HG03066 (cell line): Measurements from ENCODE around the gene GCK.
"Not testable (repeated sequence)": the region's sequence is repeated elsewhere in the genome, so short reads cannot be mapped to it uniquely, and the experiment has no call there.

Source experiments
- ATAC-seq: cut with Tn5 transposase; IDR thresholded peaks from one replicate; pipeline ENCODE4 v1.9.1; 2021; ENCODE audit warnings: low read depth; ENCODE audit not compliant: unreplicated experiment

Gene GCK

GRCh38 chr7:44210107-44210506 is 20.9 kb upstream of the GCK start:
- ATAC-seq: no peak

- no peak for ATAC-seq
Measured at GRCh38 chr7:44208085-44208484, 18.8 kb upstream of the GCK start.

DNA sequence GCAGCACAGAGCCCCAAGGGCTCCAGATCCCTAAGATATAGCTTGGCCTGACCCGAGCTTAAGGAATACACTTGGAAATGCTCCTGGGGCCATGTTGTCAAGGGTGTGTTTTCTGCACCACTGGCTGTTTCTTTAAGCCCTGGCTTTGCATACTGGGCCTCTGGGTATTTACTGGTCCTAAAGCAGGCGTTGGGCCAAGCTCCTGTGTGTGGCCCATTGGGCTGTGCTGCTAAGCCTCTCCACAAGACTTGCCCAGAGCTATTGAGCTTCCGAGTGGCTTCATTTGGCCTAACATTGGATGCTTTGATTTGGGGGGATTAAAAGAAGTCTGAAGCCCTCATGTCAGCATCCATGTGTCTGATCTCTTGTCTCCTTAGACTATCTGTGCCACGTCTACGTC is 16.8 kb upstream of the GCK start:
- ATAC-seq: no peak

DNA sequence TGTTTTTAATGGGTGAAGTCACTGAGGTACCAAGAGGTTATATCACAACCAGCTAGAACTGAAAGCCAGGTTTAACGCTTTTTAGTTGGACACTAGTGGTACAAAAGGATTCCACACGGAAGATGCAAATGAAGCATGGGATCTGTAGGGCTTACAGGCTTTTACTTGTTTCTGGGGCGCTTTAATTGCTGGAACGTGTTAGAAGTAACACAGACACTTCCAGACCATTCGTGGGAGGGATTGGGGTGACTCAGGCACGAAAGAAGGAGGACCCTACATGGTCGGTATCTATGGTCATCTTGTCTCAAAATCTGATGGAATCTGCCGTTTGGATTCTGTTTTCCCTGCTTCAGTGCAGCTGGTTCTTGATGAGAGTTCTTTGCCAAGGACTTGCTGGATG is 12.6 kb upstream of the GCK start:
- ATAC-seq: no peak

- peak; percentile 99 for ATAC-seq
Measured at GRCh38 chr7:44200699-44201461, 11.6 kb upstream of the GCK start, which contains the start of gene YKT6. TSS of gene YKT6 (plus strand) at chr7:44200978. CDS start at chr7:44201136, 158 bp downstream.

DNA sequence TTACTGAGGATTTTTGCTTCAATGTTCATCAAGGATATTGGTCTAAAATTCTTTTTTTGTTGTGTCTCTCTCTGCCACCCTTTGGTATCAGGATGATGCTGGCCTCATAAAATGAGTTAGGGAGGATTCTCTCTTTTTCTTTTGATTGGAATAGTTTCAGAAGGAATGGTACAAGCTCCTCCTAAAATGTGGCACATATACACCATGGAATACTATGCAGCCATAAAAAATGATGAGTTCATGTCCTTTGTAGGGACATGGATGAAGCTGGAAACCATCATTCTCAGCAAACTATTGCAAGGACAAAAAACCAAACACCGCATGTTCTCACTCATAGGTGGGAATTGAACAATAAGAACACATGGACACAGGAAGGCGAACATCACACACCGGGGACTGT is 10.9 kb upstream of the GCK start:
- not testable (repeated sequence) for ATAC-seq

- ATAC-seq: no peak
Measured at GRCh38 chr7:44197474-44197873, 8.2 kb upstream of the GCK start.

DNA sequence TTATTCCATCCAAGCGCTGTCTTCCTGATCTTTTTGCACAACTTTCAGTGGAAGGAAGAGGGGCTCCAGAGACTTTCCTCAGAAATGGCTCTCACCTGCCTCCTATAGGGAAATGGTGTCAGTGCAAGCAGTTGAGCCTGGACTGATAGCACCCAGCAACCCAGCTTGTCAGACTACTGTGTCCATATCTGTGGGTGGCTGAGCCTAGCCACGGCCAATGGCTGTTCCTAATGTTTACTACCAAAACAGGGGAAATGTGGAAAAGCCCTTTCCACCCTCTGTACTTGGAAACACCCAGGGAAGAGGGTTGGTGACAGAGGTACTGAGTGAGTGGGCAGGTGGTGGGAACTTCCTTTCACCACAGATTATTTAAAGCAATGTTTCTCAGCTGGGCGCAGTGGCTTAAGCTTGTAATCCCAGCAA is 7.2 kb upstream of the GCK start:
- no peak for ATAC-seq

DNA sequence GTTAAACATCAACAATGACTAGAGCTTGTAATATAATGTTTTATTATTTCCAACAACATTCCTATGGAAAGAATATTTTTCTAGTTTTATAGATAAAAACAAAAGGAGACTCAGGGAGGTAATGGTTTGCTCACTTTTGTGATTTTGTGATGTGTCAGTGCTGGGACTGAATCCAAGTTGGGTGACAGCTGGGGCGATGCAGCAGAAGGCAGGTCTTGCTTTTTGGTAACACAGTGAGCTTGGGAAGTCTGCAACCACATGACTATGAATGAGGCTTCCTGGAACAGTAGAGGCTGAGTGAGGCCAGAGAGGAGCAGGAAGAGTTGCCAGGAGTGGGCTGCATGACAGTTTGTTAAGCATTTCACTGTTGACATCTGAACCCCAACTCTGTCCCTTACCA is 6.7 kb upstream of the GCK start:
- no peak for ATAC-seq

GRCh38 chr7:44194562-44195145 is 5.4 kb upstream of the GCK start:
- no peak for ATAC-seq

GRCh38 chr7:44194069-44194468 is 4.8 kb upstream of the GCK start:
- ATAC-seq: no peak

- ATAC-seq: no peak
Measured at GRCh38 chr7:44193011-44193802, 4.0 kb upstream of the GCK start.

DNA sequence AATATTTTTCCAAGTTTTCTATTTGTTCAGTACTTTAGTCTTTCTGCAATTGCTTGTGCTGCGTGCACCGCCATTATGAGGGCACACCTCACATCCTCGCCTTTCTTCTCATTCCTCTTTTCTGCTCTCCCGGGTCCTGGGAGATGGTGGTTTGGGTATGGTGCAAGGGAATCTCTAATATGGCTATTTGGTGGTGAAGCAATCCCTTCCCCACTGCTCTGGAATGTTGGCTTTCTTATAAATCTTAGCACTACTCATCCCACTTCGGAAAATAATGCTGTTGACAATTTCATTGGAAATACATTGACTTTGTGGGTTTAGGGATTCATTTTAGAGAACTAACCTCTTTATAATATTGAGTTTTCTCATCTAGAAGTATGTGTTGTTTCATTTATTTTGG is 1.9 kb upstream of the GCK start:
- ATAC-seq: no peak

GRCh38 chr7:44189993-44190872 is 994 bp upstream of the GCK start:
- ATAC-seq: no peak

GRCh38 chr7:44188480-44189225 is 586 bp downstream of the GCK start:
- no peak for ATAC-seq

GRCh38 chr7:44187636-44188416 is 1.4 kb downstream of the GCK start:
- ATAC-seq: no peak

GRCh38 chr7:44186736-44187135 is 2.5 kb downstream of the GCK start:
- ATAC-seq: no peak

DNA sequence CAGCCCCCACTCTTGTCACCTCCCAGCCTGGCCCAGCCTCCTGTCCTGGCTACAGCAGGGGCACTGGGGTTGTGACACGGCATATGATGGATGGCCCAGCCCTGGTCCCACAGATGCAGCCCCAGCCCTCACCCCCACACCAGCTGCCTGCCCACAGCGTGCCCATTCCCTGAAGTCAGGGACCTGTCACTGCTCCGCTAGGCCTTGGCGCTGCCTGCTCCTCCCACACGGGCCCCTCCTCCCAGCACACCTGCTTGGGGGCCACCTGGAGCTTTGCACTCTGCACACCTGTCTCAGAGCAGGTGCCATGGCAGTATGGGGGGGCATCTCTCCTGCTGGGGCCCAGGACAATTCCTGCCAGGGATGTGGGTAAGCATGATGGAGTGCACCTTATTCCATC is 3.5 kb downstream of the GCK start:
- no peak for ATAC-seq

GRCh38 chr7:44184873-44185446 is 4.3 kb downstream of the GCK start:
- ATAC-seq: no peak
